Choroid plexus epithelial cell (primary cell): ENCODE results near the gene KLHL41.
A peak's percentile ranks its signal among the peaks of the same experiment; 100 is the strongest.
"Not testable (repeated sequence)": the region's sequence is repeated elsewhere in the genome, so short reads cannot be mapped to it uniquely, and the experiment has no call there.

ENCODE experiments used
- DNase-seq: peaks from one replicate; pipeline ENCODE4 v3.0.0-alpha.2; 2010; ENCODE audit warnings: low read depth
- H3K4me3 ChIP-seq: 2 replicates; pipeline ENCODE4 v1.5.1; 2011; ENCODE audit warnings: low read depth, mild to moderate bottlenecking, control low read depth, low read length, moderate library complexity
- TF ChIP-seq, protein P1 (sequence below): conservative IDR thresholded peaks from 2 replicates; pipeline ENCODE4 v1.5.1; 2011; ENCODE audit warnings: low read depth, mild to moderate bottlenecking, control low read depth, inconsistent platforms, low read length, moderate library complexity

The KLHL41 gene

DNA sequence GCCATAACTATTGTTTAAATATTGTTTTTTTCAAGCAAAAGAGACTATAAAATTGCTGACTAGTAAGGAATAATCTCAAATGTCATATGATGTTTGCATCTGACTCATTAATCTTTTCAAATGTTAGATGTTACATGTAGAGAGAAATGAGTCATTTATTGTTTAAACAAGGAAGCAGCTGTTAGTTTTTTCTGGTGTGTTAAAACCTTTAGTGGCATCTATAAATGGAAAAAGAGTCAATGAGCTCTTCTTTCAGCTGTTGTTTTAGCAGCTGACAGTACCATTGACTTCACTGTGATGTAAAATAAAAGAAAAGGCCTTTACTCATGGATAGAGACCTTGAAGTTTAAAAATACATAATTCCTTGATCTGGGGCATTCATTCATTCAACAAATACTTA lies 1.8 kb upstream of the KLHL41 start:
- TF ChIP-seq, protein P1, sequence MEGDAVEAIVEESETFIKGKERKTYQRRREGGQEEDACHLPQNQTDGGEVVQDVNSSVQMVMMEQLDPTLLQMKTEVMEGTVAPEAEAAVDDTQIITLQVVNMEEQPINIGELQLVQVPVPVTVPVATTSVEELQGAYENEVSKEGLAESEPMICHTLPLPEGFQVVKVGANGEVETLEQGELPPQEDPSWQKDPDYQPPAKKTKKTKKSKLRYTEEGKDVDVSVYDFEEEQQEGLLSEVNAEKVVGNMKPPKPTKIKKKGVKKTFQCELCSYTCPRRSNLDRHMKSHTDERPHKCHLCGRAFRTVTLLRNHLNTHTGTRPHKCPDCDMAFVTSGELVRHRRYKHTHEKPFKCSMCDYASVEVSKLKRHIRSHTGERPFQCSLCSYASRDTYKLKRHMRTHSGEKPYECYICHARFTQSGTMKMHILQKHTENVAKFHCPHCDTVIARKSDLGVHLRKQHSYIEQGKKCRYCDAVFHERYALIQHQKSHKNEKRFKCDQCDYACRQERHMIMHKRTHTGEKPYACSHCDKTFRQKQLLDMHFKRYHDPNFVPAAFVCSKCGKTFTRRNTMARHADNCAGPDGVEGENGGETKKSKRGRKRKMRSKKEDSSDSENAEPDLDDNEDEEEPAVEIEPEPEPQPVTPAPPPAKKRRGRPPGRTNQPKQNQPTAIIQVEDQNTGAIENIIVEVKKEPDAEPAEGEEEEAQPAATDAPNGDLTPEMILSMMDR: no peak
- DNase-seq: peak; percentile 84
- H3K4me3 ChIP-seq: no peak overlapping the region

DNA sequence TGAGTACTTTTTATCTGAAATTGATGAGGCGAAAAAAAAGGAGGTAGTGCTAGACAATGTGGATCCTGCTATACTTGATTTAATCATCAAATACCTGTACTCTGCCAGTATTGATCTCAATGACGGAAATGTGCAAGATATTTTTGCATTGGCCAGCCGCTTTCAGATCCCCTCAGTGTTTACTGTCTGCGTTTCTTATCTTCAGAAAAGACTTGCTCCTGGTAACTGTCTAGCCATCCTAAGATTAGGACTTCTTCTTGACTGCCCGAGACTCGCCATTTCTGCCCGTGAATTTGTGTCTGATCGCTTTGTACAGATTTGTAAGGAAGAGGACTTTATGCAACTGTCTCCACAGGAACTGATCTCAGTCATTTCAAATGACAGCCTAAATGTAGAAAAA lies 453 bp downstream of the KLHL41 start:
- DNase-seq: no peak
- TF ChIP-seq, protein P1: no peak
- H3K4me3 ChIP-seq: no peak overlapping the region

DNA sequence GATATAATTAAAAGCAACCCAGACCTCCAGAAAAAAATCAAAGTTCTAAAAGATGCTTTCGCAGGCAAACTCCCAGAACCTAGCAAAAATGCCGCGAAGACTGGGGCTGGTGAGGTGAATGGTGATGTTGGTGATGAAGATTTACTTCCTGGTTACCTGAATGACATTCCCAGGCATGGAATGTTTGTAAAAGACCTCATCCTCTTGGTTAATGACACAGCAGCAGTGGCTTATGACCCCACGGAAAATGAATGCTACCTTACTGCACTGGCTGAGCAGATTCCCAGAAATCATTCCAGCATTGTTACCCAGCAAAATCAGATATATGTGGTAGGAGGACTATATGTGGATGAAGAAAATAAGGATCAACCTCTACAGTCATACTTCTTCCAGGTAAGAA lies 994 bp downstream of the KLHL41 start:
- no peak overlapping the region for H3K4me3 ChIP-seq
- no peak for DNase-seq
- TF ChIP-seq, protein P1: no peak

DNA sequence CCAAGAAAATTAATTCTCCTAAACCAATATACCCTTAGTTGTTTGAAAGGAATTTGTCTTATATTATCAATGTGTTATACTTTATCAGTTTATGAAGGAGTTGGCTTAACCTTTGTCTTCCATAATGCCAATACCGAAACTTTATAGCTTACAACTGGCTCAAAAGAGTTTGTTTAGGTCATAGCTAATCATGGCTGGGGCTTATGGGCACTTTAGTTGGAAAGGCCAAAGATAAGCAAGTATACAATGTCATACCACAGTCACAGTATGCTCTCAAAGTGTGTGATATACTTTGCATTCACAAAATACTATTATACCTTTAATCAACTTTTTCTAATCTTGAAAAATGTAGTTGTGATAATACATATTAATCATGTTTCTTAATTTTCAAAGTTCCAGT lies 2.3 kb downstream of the KLHL41 start:
- DNase-seq: no peak
- TF ChIP-seq, protein P1: no peak
- H3K4me3 ChIP-seq: no peak overlapping the region

DNA sequence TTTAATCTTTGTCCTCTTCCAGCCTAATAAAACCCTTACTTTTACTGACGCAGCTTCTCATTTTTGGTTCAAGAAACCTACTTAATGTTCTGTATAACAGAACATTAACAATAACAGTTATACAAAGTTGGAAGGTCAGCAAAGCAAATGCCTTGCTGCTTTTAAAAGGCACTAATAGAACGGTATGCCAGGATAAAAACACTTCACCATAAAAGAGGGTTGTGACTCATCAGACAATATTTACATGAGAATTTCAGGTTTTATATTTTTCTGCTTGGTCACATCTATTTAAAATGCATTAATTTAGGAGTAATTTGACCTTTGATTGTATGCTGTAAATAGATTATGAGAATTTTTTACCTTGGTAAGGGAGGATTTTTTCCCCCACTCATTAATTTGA lies 3.0 kb downstream of the KLHL41 start:
- H3K4me3 ChIP-seq: no peak overlapping the region
- TF ChIP-seq, protein P1: no peak
- DNase-seq: peak; percentile 48

DNA sequence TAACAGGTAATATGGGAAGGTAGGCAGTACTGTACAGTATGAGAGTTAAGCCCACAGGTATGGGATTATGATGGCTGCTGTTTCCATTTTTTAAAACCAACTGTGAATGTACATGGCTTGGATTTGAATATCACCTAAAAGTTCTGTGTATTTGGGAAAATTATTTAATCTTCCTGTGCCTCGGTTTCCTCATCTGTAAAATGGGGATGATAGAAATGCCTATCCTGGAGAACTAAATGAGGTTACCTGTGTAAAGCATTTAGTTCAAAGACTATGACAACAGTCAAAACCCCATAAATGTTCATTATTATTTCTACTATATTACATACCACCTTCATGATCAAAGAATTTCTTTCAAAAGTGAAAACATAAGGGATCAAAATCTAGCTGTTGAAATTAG lies 3.6 kb downstream of the KLHL41 start:
- H3K4me3 ChIP-seq: no peak overlapping the region
- DNase-seq: no peak
- TF ChIP-seq, protein P1: no peak

DNA sequence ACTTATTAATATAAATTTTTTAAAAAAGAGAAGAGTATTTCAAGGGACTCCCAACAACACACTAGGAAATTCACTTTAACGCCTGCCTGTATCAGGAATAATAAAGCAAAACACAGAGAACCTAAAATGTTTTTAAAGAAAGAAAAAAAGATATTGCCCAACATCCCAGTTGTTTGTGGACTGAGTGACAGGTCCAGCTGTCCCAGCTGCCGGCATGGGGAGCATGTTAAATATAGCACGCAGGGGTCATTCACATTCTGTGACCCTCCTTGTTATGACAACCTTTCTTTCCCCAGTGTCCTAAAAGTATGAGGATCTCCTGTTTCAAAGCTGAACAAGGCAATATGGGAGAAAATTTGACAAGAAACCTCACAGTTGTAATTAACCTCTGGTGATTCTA lies 4.4 kb downstream of the KLHL41 start:
- TF ChIP-seq, protein P1: no peak
- H3K4me3 ChIP-seq: no peak overlapping the region

DNA sequence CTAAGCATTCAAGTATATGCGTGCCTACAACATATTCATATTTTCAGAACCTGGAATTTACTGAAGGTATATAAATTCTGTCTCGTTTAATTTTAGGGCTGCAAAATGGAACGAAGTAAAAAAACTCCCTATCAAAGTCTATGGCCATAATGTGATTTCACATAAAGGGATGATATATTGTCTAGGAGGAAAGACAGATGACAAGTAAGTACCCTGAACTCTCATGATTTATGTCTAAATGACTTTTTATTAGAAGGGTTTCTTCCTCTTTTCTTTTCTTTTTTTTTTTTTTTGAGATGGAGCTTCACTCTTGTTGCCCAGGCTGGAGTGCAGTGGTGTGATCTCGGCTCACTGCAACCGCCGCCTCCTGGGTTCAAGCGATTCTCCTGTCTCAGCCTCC lies 5.3 kb downstream of the KLHL41 start:
- DNase-seq, H3K4me3 ChIP-seq: not testable (repeated sequence)

More for the DNA sequence above, 4.4 kb downstream of the KLHL41 start:
- DNase-seq: peak; percentile 60

DNA sequence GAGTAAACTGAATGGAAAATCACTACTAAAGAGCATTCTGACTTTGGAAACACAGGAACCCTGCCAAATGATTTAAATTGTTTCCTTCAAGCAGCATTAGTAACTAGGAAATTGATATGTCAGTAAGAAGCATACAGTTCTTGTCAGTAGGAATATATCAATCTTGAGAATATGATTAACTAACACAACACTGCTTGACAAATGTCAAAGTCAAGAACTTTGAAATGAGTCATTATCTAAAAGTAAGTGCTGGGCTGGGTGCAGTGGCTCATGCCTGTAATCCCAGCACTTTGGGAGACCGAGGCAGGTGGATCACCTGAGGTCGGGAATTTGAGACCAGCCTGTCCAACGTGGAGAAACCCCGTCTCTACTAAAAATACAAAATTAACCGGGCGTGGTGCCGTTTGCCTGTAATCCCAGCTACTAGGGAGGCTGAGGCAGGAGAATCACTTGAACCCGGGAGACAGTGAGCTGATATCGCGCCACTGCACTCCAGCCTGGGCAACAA lies 7.0 kb downstream of the KLHL41 start:
- H3K4me3 ChIP-seq, DNase-seq: not testable (repeated sequence)
